Ovary (tissue), 9 donors: ENCODE data around the gene COMMD3. TPM values are rescaled to one million over a fixed set of nuclear protein-coding genes. Genes with fewer than 3 reads are reported as not detected.

Experiments
- DNase-seq, 5 donors: peaks; one replicate each; pipeline ENCODE4 v3.0.0-alpha.2; 2019 to 2020
- H3K27ac ChIP-seq, 2 donors: fragments of 200-600 bp; one replicate each; pipeline versions ENCODE4 v1.5.1 to v1.8.0; 2019 to 2022
- H3K27me3 ChIP-seq: fragments of 200-600 bp; one replicate; pipeline ENCODE4 v1.8.0; 2022
- H3K36me3 ChIP-seq: fragments of 200-600 bp; sonication (generic); one replicate; pipeline ENCODE4 v1.5.1; 2019
- H3K4me1 ChIP-seq: one replicate; pipeline ENCODE4 v1.8.1; 2013; ENCODE audit warnings: mild to moderate bottlenecking, moderate library complexity; ENCODE audit not compliant: insufficient read depth
- H3K4me3 ChIP-seq: fragments of 200-600 bp; sonication (generic); one replicate; pipeline ENCODE4 v1.5.1; 2017
- H3K9me3 ChIP-seq, 2 donors: fragments of 200-600 bp in 1 of 2; sonication (generic) in 1 of 2; one replicate each; pipeline versions ENCODE4 v1.5.1 to v1.8.1; 2013 to 2019; ENCODE audit warnings: mild to moderate bottlenecking in 1 of 2, moderate library complexity in 1 of 2
- CTCF ChIP-seq, 3 donors: fragments of 450-650 bp in 2 of 3; fragments of 200-600 bp in 1 of 3; IDR thresholded peaks; one replicate each; pipeline versions ENCODE4 v1.5.1 to v1.8.0; 2016 to 2022; ENCODE audit warnings: antibody characterized with exemption in 3 of 3, mild to moderate bottlenecking in 1 of 3
- EP300 ChIP-seq: sonication (generic); formaldehyde crosslinking; IDR thresholded peaks from one replicate; pipeline ENCODE4 v1.6.1; 2017; ENCODE audit warnings: antibody characterized with exemption
- POLR2A ChIP-seq: fragments of 450-650 bp; IDR thresholded peaks from one replicate; pipeline ENCODE4 v1.6.1; 2017; ENCODE audit warnings: antibody characterized with exemption, mild to moderate bottlenecking, moderate library complexity
- WGBS, 3 donors: extraction: QIAGEN DNeasy Blood & Tissue Kit in 1 of 3; methylation state at CpG; one replicate each; pipeline versions ENCODE4 v1.1.5 to v1.1.7; 2013 to 2017; 5-methylcytosine and 5-hydroxymethylcytosine counted together
- intact Hi-C, 4 donors: fragments of 100-400 bp; cut with DNase I; formaldehyde crosslinking; loops; one replicate each; pipeline versions ENCODE4 v1.11.0 to v1.15.1; 2022 to 2023
- polyA plus RNA-seq, 2 donors: library from polyadenylated mRNA; stranded (reverse); fragments of 200-250 nt in 1 of 2; fragments of 350-450 nt in 1 of 2; fragmentation: Illumina TruSeq in 1 of 2; extraction: RNeasy Lipid Tissue Mini Kit (QIAGEN cat#74804) in 1 of 2; gene quantifications; one replicate each; pipeline ENCODE4 v1.2.3, GENCODE V29; 2013 to 2014
- total RNA-seq, 7 donors: library from RNA; depleted of rRNA in 2 of 7; stranded (reverse); fragments of >200 nt in 2 of 7; fragmentation: NEBNext Ultra II Directional in 3 of 7; extraction: Animal tissue kit (Norgen Biotek cat#: 25700) in 3 of 7; gene quantifications; one replicate each; pipeline versions ENCODE4 v1.1.0 to v1.2.4, GENCODE V29; 2016 to 2023
- donor health status: DM: no; HTN: no; CAD: no; lungs with moderate emphysema.
- donor health status: DM: no; HTN: no; CAD: no.
- donor health status: Bipolar disorder and iron deficiency.
- donor health status: DM: yes; HTN: yes; CAD: no.
- donor health status: DM: no; HTN: no; CAD: no.
- donor health status: DM: yes; HTN: yes; CAD: no.

Gene COMMD3
- total and polyA plus RNA-seq, 9 donors = 18.8 to 54.5 (median 39.7) TPM

GRCh38 chr10:22280078-22280477 lies 36.1 kb upstream of the COMMD3 start:
- TF ChIP-seq CTCF (IDR thresholded peaks at IDR 0.05) (no peak), EP300 (no peak), POLR2A (no peak)
- Histone ChIP-seq H3K36me3 (no peaks in the 10 kb centered on the region), H3K4me1 (no peaks in the 10 kb centered on the region), H3K4me3 (no peak overlapping the region), H3K9me3 (no peaks in the 10 kb centered on the region), H3K27ac (no peak overlapping the region), H3K27me3 (no peaks in the 10 kb centered on the region)
- WGBS, 3 donors = 41 to 58% (median 51%) methylated on average over 6 of the region's 6 CpGs
- no peak for DNase-seq
- intact Hi-C loops = no loop called here

DNA sequence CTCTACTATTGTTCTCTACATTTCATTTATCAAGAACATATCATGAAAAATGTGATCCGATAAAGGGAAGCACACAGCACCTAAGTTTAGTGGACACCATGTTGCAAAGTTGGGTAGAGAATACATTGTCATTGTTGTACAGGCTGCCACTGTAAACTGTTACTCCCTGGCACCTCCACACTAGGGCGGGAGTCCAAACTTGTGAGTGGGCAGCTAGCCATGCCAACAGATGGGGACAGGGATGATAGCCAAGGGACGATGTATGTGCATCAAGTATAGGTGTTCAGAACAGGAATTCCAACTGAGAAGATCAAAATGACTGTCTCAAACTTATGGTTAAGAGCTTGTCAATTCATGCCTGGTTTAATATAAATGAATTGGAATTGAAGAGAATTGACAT lies 31.1 kb upstream of the COMMD3 start:
- Histone ChIP-seq H3K27ac (no peak overlapping the region), H3K4me1 (no peaks in the 10 kb centered on the region), H3K36me3 (no peaks in the 10 kb centered on the region), H3K4me3 (no peak overlapping the region), H3K9me3 (no peaks in the 10 kb centered on the region), H3K27me3 (no peaks in the 10 kb centered on the region)
- DNase-seq = no peak
- no peak for TF ChIP-seq CTCF (IDR thresholded peaks at IDR 0.05)
- TF ChIP-seq EP300 = no peak
- no peak for TF ChIP-seq POLR2A
- intact Hi-C loops = no loop called here
- WGBS, 3 donors = 74 to 85% (median 74%) methylated on average over 3 of the region's 3 CpGs

GRCh38 chr10:22293747-22294404 lies 22.3 kb upstream of the COMMD3 start:
- Histone ChIP-seq H3K9me3 (no peaks in the 10 kb centered on the region), H3K27ac (no peak overlapping the region), H3K4me1 (no peaks in the 10 kb centered on the region), H3K27me3 (no peaks in the 10 kb centered on the region), H3K36me3 (no peaks in the 10 kb centered on the region), H3K4me3 (no peak overlapping the region)
- TF ChIP-seq EP300 (no peak), POLR2A (no peak), CTCF (IDR thresholded peaks at IDR 0.05) (no peak)
- intact Hi-C loops = no loop called here
- no peak for DNase-seq
- WGBS, 3 donors = 80 to 89% (median 86%) methylated on average over 3 of the region's 3 CpGs

DNA sequence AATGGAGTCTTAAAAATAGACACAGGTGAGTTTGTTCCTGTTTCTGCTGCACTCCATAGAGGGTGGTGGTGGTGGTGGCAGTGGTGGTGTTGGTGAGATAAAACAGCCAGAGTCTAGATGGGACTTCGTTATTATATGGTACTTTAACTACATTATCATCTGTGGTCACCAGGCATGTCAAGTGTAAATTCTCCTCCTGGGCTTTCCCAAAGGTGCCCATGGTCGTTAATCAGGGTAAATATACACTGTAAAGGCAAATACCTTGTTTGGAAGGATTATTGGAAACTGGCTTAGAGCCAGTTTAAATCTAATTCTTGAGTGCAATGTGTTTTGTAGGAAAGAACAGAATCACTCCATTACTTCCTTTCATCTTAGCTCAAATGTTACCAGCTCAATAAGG lies 21.5 kb upstream of the COMMD3 start:
- Histone ChIP-seq H3K4me3 (no peak overlapping the region), H3K27me3 (no peaks in the 10 kb centered on the region), H3K4me1 (no peaks in the 10 kb centered on the region), H3K36me3 (no peaks in the 10 kb centered on the region), H3K9me3 (no peaks in the 10 kb centered on the region), H3K27ac (no peak overlapping the region)
- WGBS, 3 donors = 42 to 66% (median 50%) methylated on average over 2 of the region's 2 CpGs
- no peak for DNase-seq
- intact Hi-C loops = no loop called here
- no peak for TF ChIP-seq CTCF (IDR thresholded peaks at IDR 0.05)
- TF ChIP-seq EP300 = no peak
- no peak for TF ChIP-seq POLR2A
